Measurements from ENCODE around the gene PAGR1. TPM values are rescaled to one million over a fixed set of nuclear protein-coding genes. Genes with fewer than 3 reads are reported as not detected.

PAGR1 gene
- total and polyA plus RNA-seq, 9 of the 15 experiments (the other 6 are each of a cell fraction or from before 2014, with no cell fraction given), result 1.4 to 58.2 (median 16.8) TPM

- no TSS peak for BruUV-seq (replicated peaks)
- no peaks in the 10 kb centered on the region for H3K36me3 ChIP-seq (ENCODE audit: control insufficient read depth, insufficient read depth, low read length)
- TF ChIP-seq E2F3 (CRISPR knock-in tag; IDR thresholded peaks at IDR 0.05) (no peak), CTCF (IDR thresholded peaks at IDR 0.05 in 2 of 3, conservative IDR thresholded peaks at IDR 0.05 in 1 of 3; ENCODE audit: insufficient read depth in 2 of 3, low read depth in 1 of 3, low read length in 3 of 3) (peak; percentile 10 to 43 (median 24); a peak in 5 of 6 replicates), HDAC1 (IDR thresholded peaks at IDR 0.05) (no peak), RAD21 (CRISPR knock-in tag; conservative IDR thresholded peaks at IDR 0.05 in 1 of 2, IDR thresholded peaks at IDR 0.05 in 1 of 2) (0 out of 4 replicates have a peak, but pooled peaks of 1 of the 2 experiments have one; percentile 6), ZNF12 (CRISPR knock-in tag; IDR thresholded peaks at IDR 0.05) (no peak), FOXM1 (IDR thresholded peaks at IDR 0.05; ENCODE audit: low read depth) (peak; percentile 27; the same call in 1 of the 2 replicates), FOXM1 (CRISPR knock-in tag; IDR thresholded peaks at IDR 0.05; ENCODE audit: low read depth) (no peak)
- TF ChIP-seq, protein P1, sequence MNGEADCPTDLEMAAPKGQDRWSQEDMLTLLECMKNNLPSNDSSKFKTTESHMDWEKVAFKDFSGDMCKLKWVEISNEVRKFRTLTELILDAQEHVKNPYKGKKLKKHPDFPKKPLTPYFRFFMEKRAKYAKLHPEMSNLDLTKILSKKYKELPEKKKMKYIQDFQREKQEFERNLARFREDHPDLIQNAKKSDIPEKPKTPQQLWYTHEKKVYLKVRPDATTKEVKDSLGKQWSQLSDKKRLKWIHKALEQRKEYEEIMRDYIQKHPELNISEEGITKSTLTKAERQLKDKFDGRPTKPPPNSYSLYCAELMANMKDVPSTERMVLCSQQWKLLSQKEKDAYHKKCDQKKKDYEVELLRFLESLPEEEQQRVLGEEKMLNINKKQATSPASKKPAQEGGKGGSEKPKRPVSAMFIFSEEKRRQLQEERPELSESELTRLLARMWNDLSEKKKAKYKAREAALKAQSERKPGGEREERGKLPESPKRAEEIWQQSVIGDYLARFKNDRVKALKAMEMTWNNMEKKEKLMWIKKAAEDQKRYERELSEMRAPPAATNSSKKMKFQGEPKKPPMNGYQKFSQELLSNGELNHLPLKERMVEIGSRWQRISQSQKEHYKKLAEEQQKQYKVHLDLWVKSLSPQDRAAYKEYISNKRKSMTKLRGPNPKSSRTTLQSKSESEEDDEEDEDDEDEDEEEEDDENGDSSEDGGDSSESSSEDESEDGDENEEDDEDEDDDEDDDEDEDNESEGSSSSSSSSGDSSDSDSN (IDR thresholded peaks at IDR 0.05; ENCODE audit: borderline replicate concordance in 1 of 2, low read depth in 2 of 2, low read length in 2 of 2), result no peak
- TF ChIP-seq, protein P2, sequence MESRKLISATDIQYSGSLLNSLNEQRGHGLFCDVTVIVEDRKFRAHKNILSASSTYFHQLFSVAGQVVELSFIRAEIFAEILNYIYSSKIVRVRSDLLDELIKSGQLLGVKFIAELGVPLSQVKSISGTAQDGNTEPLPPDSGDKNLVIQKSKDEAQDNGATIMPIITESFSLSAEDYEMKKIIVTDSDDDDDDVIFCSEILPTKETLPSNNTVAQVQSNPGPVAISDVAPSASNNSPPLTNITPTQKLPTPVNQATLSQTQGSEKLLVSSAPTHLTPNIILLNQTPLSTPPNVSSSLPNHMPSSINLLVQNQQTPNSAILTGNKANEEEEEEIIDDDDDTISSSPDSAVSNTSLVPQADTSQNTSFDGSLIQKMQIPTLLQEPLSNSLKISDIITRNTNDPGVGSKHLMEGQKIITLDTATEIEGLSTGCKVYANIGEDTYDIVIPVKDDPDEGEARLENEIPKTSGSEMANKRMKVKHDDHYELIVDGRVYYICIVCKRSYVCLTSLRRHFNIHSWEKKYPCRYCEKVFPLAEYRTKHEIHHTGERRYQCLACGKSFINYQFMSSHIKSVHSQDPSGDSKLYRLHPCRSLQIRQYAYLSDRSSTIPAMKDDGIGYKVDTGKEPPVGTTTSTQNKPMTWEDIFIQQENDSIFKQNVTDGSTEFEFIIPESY (CRISPR knock-in tag; IDR thresholded peaks at IDR 0.05), result peak; percentile 79
- no peak overlapping the region for H3K4me2 ChIP-seq (ENCODE audit: insufficient read depth, low read length)
- in situ Hi-C loops (cut with MboI) (no loop called here), intact Hi-C loops (cut with micrococcal nuclease) (no loop called here)
- H3K4me3 ChIP-seq, result no peak overlapping the region
- POLR2A ChIA-PET, result interaction anchor here (0.6 to 2.2 kb wide), 3 partner anchors 13 to 507 kb away, joined by 3 to 8 read pairs (median 6); partner anchors contain the start of gene PAGR1
- H4K20me1 ChIP-seq (replicated peaks; ENCODE audit: control insufficient read depth, insufficient read depth, low read length), result no peaks in the 10 kb centered on the region
- H3K27ac ChIP-seq (ENCODE audit: extremely low read depth, low read depth, low read length), result no peak overlapping the region
- peak; percentile 75 for ATAC-seq
- H3K4me1 ChIP-seq (replicated peaks in 1 of 2; ENCODE audit: control insufficient read depth in 2 of 2, insufficient read depth in 2 of 2, low read length in 2 of 2), result peaks cover 0 to 31% of the 10 kb centered on the region in 2 experiments; a peak in 2 of 5 replicates
- H3K9me3 ChIP-seq (replicated peaks; ENCODE audit: control insufficient read depth, insufficient read depth, low read depth, low read length), result no peaks in the 10 kb centered on the region
- 0 out of 5 replicates have a peak, but pooled peaks cover 0 to 4% of the 10 kb centered on the region in 2 experiments for H3K27me3 ChIP-seq (ENCODE audit: control insufficient read depth in 2 of 2, insufficient read depth in 2 of 2, low read length in 2 of 2)
- no peak overlapping the region for H2AFZ ChIP-seq (ENCODE audit: low read depth, low read length)
- CTCF ChIA-PET (ENCODE audit: low intra/inter-chr PET ratio), result no interaction called here
- FAIRE-seq, result peak; percentile 82
- H3K9ac ChIP-seq (ENCODE audit: insufficient read depth in 1 of 2, low read depth in 2 of 2, low read length in 2 of 2), result no peak overlapping the region
- 33% methylated on average over 9 of the region's 9 CpGs for WGBS (ENCODE audit: insufficient coverage, low coverage, missing lambda C conversion rate)
- H3K79me2 ChIP-seq (ENCODE audit: control insufficient read depth, insufficient read depth, low read length), result no peaks in the 10 kb centered on the region
- H3K9me1 ChIP-seq (ENCODE audit: control insufficient read depth, insufficient read depth, low read length), result no peaks in the 10 kb centered on the region
- no peak for DNase-seq (ENCODE audit: extremely low read depth in 1 of 4, low spot score in 3 of 4)
Observed at GRCh38 chr16:29842732-29843346, 26.9 kb downstream of the PAGR1 start.

Data from K562 (cell line).